Urothelium cell line (cell line): ENCODE data around the gene IMMP2L.

Experiments used
- DNase-seq: peaks from one replicate; pipeline ENCODE4 v3.0.0; 2011; ENCODE audit warnings: low spot score, mixed read lengths
- FAIRE-seq: peaks from 2 replicates; lab custom pipeline; 2011; peaks lifted over from hg19 to GRCh38; lab: Jason Lieb, UNC

The IMMP2L gene

DNA sequence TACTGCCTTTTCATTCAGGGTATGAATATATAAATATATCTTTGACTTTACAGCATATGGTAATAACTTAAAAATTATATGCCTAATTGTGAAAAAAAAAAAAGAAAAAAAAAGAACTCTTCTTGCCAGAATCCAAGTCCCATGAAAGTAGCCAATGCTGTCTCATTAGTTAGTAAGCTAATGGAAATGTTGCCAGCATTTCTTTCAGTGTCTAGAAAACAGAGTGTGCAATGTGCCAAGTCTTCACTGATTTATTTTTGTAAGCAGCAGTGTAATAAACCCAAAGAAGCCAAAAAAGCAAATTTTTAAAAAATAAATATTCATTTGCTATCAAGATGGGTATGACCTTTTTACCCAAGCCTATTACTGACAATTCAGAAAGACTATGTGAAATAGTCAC is 502.5 kb downstream of the IMMP2L start:
- DNase-seq (no peak), FAIRE-seq (no peak)

DNA sequence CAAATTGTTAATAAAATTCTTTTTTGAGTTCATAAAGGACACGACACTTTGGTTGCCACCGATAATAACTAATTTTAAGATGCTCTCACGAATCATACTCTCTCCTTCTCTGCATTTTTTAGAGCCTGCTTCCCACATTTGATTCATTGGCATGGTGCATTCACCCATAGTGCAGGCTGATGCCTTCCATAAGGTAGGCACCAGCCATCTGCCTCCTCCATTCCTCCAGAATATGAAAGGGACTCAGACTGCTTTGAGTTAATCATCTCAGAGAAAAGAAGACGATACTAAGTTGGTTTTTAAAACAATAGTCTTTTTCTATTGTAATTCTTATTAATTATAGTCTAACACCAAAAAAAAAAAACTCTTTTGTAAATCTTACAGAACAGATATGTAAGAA is 505.2 kb downstream of the IMMP2L start:
- DNase-seq (no peak), FAIRE-seq (no peak)

DNA sequence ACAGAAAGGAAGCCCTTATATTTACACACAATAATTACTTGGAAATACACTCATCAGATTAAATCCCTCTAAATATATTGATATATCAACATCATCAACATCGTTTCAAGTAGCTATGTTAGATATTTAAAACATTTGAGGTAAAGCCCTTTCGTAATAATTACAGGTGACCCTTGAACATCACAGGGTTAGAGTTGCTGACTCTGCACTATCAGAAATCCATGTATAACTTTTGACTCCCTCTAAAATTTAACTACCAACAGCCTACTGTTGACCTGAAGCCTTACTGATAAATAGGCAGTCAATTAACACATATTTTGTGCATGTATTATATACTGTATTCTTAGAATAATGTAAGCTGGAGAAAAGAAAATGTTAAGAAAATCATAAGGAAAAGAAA is 505.9 kb downstream of the IMMP2L start:
- FAIRE-seq (no peak), DNase-seq (no peak)

DNA sequence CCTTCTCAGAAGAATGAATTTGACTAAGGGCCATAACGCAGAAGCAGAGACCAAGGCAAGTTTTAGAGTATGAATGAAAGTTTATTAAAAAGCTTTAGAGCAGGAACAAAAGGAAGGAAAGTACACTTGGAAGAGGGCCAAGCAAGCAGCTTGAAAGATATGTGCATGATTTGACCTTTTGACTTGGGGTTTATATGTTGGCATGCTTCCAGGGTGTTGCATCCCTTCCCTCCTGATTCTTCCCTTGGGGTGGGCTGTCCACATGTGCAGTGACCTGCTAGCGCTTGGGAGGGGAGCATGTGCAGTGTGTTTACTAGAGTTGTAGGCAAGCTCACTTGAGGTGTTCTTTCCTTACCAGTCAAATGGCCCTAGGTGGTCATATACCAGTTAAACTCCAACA is 509.3 kb downstream of the IMMP2L start:
- FAIRE-seq (no peak), DNase-seq (no peak)

DNA sequence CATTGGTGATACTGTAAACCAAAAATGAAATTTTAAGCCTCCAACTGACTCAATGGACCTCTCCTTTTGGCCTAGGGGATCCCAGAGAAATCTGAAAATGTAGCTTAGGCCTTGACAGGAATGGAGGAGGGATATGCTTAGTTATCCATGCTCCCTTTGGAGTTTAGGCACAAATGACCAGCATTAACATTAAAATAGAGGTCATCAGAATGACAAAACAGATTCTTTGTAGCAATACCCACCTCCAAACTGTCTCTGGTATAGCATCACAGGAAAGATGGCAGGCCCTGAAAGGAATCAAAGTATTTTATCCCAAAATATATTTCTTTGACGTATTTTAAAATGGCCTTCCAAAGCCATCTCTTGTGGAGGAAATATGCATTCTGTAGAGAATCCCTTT is 510.5 kb downstream of the IMMP2L start:
- DNase-seq: no peak
- no peak for FAIRE-seq

DNA sequence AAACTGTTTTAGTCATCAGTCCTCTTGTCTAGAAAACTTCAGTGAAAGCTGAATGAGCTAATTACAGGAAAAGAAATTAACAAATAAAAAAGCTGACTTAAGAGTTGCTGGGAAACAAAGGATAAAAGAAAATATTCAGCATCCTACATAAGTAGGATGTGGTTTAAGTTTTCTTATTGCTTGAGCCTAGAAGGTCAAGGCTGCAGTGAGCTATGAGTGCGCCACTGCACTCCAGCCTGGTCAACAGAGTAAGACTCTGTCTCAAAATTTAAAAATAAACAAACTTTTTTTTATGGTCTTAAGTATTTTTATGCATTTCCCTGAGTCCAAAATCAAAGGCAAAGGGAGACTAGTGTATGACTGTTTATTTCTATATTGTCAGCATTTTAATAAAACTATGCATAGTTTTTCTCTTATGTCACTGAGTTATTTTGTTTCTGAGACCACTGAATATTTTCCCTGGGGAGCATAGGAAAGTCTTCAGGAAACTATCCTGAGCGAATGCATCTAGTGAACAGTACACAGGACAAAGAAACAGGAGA is 511.3 kb downstream of the IMMP2L start:
- DNase-seq (no peak), FAIRE-seq (no peak)

DNA sequence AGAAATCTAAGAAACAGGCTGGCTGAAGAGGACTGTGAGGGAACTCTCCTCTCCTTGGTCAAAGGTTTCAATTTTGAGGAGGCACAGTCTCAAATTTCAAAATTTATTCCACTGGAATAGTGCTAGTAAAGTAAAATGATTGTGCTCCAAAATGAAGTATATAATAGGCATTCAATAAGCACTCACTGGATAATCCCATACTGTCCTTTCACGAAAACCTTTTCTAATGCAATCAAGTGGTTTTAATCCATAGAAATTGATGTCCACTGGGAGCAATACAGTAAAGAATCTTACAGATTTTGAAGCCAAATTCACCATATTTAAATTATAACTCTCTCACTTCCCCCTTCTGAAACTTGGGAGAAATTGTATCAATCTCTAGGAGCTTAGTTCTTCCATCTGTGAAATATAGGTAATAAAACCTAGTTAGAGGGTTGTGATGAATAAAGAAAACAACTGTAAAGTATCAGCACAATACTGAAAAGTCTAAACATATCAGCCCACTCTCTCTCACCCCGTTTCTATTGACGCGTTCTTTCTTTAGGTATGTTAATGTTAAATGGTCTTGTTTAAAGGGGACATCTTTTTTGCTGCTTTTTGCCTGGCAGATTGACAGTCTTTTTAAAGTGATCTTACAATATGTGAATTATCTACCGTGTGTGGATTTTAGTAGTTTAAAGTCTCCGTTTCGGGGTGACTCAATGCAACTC is 512.2 kb downstream of the IMMP2L start:
- DNase-seq: no peak
- FAIRE-seq: no peak

DNA sequence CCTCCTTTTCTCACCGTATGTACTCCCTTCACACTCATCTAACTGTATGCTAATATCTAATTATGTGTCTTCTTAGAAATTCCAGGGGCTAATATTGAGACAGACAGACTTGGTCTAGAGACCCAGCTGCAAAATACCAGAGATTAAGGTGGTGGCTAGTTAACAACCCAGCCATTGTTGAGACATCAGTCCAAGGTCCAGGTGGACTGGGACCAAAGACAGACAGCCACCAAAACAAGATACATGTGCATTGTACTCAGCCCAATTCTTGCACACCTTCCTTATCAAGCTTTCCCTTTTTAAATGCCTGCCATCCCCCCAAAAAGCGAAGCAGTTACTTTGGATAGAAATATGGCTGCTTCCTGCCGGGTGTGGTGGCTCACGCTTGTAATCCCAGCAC is 514.7 kb downstream of the IMMP2L start:
- FAIRE-seq (no peak), DNase-seq (no peak)

DNA sequence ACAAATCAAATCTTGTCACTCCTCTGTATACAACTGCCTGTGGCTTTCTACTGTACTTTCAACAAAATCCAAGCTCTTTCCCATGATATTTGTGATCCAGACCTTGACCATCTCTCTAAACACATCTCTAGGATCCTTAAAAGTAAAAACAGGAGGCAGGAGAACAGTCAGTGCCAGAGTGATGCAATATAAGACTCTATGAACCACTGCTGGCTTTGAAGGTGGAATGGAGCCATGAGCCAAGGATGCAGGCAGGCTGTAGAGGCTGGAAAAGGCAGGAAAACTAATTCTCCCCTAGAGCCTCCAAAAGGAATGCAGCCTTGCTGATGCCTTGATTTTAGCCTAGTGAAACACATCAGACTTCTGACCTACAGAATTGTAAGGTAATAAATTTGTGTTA is 516.8 kb downstream of the IMMP2L start:
- FAIRE-seq (no peak), DNase-seq (no peak)

DNA sequence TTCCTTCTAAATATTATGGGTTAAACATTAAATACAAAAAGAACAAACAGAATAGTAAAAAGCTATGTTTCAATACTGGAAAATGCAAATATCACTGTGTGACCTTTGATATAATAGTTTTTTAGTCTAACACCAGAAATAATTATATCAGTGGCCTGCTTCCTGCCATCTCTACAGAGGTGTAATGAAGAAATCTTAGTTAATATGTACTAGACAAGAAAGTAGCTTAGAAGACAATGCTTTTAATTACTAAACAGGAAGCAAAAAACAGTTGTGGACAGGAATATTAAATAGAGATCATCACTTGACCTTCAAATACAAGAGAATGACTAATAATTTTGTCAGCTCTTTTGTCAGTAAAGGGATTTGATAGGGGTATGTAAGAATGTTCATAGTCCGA is 518.7 kb downstream of the IMMP2L start:
- DNase-seq (no peak), FAIRE-seq (no peak)

DNA sequence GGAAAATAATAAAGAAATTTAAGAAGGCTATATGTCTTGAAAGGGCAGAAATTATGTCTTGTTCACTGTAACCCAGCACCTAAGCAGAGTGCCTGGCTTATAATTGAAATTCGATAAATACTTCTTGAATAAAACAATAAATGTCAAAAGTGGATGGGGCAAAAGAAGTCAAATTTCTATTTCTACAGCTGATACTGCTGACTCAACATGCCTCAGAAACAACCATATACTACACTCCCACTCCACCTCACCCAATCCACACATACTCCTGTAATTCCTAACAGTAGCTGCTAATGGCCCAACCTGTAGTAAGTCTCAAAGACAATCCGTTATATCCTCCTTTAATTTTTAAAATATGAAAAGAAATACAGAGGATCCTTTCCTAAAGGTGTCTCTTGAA is 519.5 kb downstream of the IMMP2L start:
- no peak for DNase-seq
- FAIRE-seq: no peak

DNA sequence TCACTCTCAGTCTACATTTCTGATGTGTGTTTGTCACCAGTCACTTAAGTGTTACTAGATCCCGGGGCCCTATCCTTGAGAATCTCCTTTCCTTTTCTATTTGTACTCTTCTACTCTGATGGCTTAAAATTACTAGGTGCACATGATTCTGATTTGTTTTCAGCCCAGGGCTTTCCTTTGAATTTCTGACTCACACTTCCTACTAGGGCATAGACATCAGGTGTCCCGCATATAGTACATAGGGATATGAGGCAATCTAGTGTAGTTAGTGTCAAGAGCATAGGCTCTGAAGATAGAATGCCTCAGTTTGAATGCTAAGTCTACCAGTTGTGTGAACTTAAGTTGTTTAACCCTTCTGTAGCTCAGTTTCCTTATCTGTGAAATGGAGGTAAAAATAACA is 520.7 kb downstream of the IMMP2L start:
- no peak for DNase-seq
- no peak for FAIRE-seq

DNA sequence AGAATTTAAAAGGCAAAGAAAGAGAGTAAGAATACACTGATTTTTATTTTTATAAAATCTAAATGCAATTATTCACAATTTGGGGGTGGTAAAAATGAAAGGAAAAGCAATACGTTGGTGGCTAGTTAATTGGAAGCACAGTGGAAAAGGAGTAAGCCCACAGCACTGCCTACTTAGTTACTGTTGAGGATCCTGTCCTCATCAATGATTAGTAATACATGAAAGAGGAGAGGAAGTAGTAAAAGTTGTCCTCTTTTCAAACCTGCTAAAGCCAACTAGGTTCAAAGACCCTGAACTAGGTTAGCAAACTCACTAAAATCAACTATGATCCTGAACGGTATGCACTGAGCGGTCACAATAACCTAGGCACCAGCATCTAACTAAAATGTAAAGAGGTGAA is 524.1 kb downstream of the IMMP2L start:
- no peak for FAIRE-seq

DNA sequence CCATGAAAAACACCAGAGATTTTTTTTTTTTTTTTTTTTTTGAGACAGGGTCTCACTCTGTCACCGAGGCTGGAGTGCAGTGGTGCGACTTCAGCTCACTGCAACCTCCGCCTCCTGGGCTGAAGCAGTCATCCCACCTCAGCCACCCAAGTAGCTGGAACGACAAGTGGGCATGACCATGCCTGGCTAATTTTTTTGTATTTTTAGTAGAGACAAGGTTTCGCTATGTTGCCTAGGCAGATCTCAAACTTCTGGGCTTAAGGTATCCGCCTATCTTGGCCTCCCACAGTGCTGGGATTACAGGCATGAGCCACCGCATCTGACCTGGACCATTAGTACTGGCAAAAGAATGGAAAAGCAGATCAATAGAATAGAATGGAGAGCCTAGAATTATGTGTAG is 530.4 kb downstream of the IMMP2L start:
- DNase-seq (no peak), FAIRE-seq (no peak)

More for the DNA sequence above, 524.1 kb downstream of the IMMP2L start:
- no peak for DNase-seq

DNA sequence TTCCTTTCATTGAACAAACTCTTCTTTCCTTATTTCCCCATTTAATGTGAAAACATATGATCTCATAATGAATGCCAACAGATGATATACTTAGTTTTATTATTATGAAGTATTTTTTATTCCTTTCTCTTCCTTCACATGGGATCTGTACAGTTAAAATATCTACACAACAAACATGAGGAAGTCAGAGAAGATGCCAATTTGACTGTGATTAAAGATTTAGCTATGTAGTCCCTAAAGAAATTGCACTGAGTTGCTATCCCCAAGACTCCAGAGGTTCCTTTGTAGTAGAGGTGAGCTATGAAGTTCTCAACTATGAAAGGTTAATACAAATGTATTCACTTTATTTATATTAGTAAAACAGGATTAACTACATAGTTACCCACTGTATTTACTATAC is 532.0 kb downstream of the IMMP2L start:
- FAIRE-seq: no peak

DNA sequence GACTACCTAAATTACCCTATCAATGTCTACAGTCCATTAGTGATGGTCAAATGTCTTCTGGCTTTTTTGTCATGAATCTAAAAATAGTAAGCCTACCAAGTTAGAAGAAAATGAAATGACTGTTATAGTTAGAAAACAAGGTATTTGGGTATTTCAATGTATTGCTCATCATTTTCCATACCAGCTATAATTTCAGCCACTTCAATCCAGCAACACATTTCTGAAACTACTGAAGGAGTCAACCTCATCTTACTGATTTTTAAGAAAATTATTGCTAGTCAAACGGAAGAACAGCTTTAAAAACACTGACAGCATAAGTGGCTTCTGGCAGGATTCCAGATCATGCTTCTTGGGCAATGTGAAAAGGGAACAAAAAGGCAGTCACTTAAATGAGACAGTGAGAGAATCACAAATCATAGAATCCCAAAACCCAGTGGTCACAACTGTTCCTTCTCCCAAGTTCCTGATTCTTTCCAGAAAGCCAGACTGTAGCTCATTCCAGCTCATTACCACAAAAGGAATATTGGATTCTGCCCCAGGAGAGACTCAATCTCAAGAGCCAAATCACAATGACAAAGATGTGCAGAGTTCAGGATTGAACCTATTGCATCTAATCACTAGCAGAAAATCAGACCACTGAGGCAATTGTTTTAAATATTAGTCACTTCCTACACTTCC is 532.6 kb downstream of the IMMP2L start:
- DNase-seq (no peak), FAIRE-seq (no peak)

More for the DNA sequence above, 532.0 kb downstream of the IMMP2L start:
- DNase-seq: no peak

DNA sequence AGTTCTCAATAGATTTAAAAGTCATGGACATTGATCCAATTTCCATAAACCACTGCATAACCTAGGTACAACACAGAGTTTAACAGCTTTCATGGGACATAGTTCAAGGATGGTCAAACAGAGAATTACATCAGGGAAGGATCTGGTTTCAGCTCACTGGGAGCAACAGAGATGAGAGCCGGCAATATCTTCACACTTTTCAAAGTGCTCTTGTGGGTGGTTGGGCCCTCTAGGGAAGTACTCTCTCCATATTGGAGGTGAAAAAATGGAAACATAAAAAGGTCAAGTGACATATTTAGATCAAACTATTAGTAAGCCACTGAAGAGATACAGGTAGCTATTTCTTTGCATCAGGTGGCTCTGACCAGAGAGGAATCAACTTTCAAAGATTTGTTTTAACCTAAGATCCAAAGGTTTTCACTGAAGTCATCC is 533.1 kb downstream of the IMMP2L start:
- FAIRE-seq (no peak), DNase-seq (no peak)

DNA sequence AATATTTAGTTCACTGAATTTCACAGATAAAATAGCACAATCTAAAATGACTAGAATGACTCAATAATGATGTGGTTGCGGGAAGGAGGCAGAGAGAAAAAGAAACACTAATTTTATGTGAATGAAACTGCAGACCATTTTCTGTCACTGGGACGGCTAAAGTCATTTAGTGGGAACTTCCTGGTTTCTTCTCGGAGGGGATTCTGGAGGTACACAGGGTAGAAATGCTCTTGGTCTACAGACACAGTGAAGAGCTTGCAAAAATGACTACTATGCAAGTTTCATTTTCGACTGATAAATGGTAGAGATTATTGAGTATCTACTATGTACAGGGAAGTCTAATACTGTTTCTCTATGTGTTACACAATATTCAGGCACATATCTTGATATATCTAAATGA is 534.9 kb downstream of the IMMP2L start:
- no peak for FAIRE-seq
- DNase-seq: no peak

DNA sequence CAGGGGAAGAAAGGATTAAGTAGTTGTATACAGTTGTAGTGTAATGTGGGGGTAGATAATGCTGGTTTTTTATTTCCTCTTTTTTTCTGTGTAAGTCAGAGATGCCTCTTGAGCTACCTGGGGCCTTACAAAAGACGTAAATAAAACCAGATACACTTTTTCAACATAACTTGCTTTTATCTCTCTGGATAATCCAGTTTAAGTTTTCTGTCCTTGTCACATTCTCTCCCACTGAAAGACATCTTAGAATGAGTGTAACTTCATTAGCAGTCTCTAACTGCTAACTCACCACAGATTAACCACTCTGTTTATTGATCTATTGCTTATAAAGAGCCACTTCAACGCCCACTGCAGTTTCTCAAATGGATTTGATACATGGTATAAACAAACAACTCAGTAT is 535.5 kb downstream of the IMMP2L start:
- FAIRE-seq (no peak), DNase-seq (no peak)

DNA sequence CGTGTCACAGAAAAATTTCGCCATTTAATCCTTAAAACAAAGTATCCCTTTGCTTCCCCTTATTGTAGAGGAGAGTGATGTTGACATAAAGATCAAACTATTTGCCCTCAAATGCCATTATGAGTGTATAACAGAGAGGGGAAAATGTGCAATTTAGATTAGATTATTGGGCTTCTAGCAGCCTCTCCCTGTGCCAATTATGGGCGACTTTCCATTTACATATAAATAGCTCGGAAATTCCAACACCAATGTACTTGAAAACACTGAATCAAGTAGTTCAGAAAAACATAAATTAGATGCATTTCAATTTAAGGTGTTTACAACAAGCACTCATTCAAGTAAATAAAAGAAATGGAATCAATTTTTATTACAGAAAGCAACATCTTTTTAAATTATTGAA is 535.9 kb downstream of the IMMP2L start:
- no peak for FAIRE-seq

DNA sequence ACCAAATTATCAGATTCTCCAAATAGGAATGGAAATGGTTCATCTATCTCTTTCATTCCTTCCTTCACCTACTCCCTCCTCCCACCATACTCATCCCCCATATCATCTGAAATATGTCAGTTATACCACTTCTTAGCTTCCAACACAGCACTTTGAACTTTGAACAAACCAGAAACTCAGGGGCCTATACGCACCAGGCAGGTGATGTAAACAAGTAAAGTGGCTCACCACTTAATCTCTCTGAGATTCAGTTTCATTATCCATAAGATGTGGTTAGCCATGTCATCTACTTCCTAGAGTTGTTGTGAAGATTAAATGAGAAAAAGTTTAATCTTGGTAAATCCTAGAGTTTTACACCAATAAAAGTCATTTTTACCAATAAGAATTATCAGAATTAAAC is 537.3 kb downstream of the IMMP2L start:
- FAIRE-seq (no peak), DNase-seq (no peak)

More for the DNA sequence above, 535.9 kb downstream of the IMMP2L start:
- DNase-seq: no peak

DNA sequence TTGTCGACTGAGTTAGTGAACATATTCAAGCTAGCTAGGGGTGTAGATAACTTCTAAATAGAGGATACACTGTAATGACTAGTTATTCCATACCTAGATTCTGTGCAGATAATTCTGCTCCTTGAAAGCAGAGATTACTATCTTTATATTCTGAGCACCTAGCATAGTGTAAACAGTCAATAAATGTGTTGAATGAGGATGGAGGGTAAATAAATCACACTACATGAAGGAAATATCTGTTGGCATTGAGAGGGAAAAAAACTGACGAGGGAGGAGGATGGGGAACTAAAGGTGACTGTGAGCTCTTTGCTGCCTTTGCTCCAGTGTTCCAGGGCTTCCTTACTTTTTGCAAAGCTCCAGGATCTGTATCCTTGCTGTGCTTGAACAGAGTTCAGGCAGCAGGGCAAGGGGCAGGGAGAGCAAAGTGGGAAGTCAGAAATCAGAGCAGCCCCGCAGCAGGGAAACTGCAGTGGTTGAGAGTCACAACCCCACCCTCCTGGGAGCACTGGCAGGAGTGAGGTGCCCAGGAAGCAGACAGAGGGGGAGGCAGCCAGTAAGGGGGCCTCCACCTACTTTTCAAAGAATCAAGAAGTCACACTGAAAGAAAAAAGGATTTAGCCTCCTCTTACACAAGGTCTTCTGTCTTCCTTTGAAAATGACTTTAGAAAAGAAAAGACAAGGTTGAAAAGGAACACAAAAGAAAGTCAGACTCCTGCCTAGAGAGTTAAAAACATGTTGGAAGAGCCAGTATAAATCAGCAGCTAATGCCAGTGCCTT is 543.1 kb downstream of the IMMP2L start:
- FAIRE-seq (no peak), DNase-seq (no peak)
